Adipocyte (in vitro differentiated cells): ENCODE measurements around the gene ITGA4.

ENCODE experiments used
- DNase-seq: peaks from one replicate; pipeline ENCODE4 v3.0.0-alpha.2; 2015; ENCODE audit warnings: low read depth
- H3K27me3 ChIP-seq: replicated peaks from 2 replicates; pipeline ENCODE4 v1.7.0; 2013; ENCODE audit warnings: mild to moderate bottlenecking, low read length, moderate library complexity; ENCODE audit not compliant: control insufficient read depth, insufficient read depth
- H3K36me3 ChIP-seq: 2 replicates; pipeline ENCODE4 v1.7.0; 2013; ENCODE audit warnings: low read length, mild to moderate bottlenecking, moderate library complexity; ENCODE audit not compliant: control insufficient read depth, insufficient read depth, severe bottlenecking
- H3K4me1 ChIP-seq: 2 replicates; pipeline ENCODE4 v1.7.0; 2013; ENCODE audit warnings: mild to moderate bottlenecking, low read length, moderate library complexity; ENCODE audit not compliant: control insufficient read depth, insufficient read depth
- H3K4me3 ChIP-seq: 2 replicates; pipeline ENCODE4 v1.7.0; 2013; ENCODE audit warnings: mild to moderate bottlenecking, low read length, moderate library complexity
- H3K9ac ChIP-seq: 2 replicates; pipeline ENCODE4 v1.7.0; 2013; ENCODE audit warnings: mild to moderate bottlenecking, low read length, moderate library complexity
- H3K9me3 ChIP-seq: 2 replicates; pipeline ENCODE4 v1.7.0; 2013; ENCODE audit warnings: mild to moderate bottlenecking, low read length, moderate library complexity; ENCODE audit not compliant: control insufficient read depth

Gene ITGA4

GRCh38 chr2:181457121-181457740 is at the start of gene ITGA4:
Gene ITGA4, plus strand, starts transcription at chr2:181457386. Its CDS starts 269 bp downstream, at chr2:181457655.
- DNase-seq = peak; percentile 94
- H3K9me3 ChIP-seq = no peaks in the 10 kb centered on the region
- H3K4me3 ChIP-seq = peak within 1 kb of the TSS; percentile 89
- no peaks in the 10 kb centered on the region for H3K27me3 ChIP-seq
- no peaks in the 10 kb centered on the region for H3K36me3 ChIP-seq
- peak within 1 kb of the TSS; percentile 75 for H3K9ac ChIP-seq
- peaks cover 30% of the 10 kb centered on the region for H3K4me1 ChIP-seq

GRCh38 chr2:181408861-181409260 is 48.3 kb upstream of the ITGA4 start:
- DNase-seq = no peak
- Histone ChIP-seq H3K9ac (no peak overlapping the region), H3K9me3 (peaks cover 9% of the 10 kb centered on the region), H3K4me1 (no peaks in the 10 kb centered on the region), H3K36me3 (no peaks in the 10 kb centered on the region), H3K27me3 (no peaks in the 10 kb centered on the region), H3K4me3 (no peak overlapping the region)

- Histone ChIP-seq H3K27me3 (no peaks in the 10 kb centered on the region), H3K9ac (no peak overlapping the region), H3K4me1 (no peaks in the 10 kb centered on the region), H3K9me3 (peaks cover 22% of the 10 kb centered on the region), H3K36me3 (no peaks in the 10 kb centered on the region), H3K4me3 (no peak overlapping the region)
- DNase-seq = no peak
Measured at GRCh38 chr2:181411105-181411849, 45.9 kb upstream of the ITGA4 start.

- H3K36me3 ChIP-seq = no peaks in the 10 kb centered on the region
- no peak overlapping the region for H3K4me3 ChIP-seq
- H3K27me3 ChIP-seq = no peaks in the 10 kb centered on the region
- no peak overlapping the region for H3K9ac ChIP-seq
- peaks cover 11% of the 10 kb centered on the region for H3K9me3 ChIP-seq
- H3K4me1 ChIP-seq = no peaks in the 10 kb centered on the region
- no peak for DNase-seq
Measured at GRCh38 chr2:181419129-181419855, 37.9 kb upstream of the ITGA4 start.

GRCh38 chr2:181420259-181421130 is 36.7 kb upstream of the ITGA4 start:
- peaks cover 4% of the 10 kb centered on the region for H3K9me3 ChIP-seq
- H3K4me1 ChIP-seq = no peaks in the 10 kb centered on the region
- no peak overlapping the region for H3K4me3 ChIP-seq
- no peaks in the 10 kb centered on the region for H3K27me3 ChIP-seq
- no peaks in the 10 kb centered on the region for H3K36me3 ChIP-seq
- no peak overlapping the region for H3K9ac ChIP-seq
- no peak for DNase-seq

- no peaks in the 10 kb centered on the region for H3K9me3 ChIP-seq
- H3K4me3 ChIP-seq = no peak overlapping the region
- no peaks in the 10 kb centered on the region for H3K4me1 ChIP-seq
- DNase-seq = no peak
- H3K36me3 ChIP-seq = no peaks in the 10 kb centered on the region
- no peaks in the 10 kb centered on the region for H3K27me3 ChIP-seq
- no peak overlapping the region for H3K9ac ChIP-seq
Measured at GRCh38 chr2:181421131-181421458, 36.1 kb upstream of the ITGA4 start.

GRCh38 chr2:181421464-181421863 is 35.7 kb upstream of the ITGA4 start:
- Histone ChIP-seq H3K4me3 (no peak overlapping the region), H3K9ac (no peak overlapping the region), H3K36me3 (no peaks in the 10 kb centered on the region), H3K9me3 (no peaks in the 10 kb centered on the region), H3K4me1 (no peaks in the 10 kb centered on the region), H3K27me3 (no peaks in the 10 kb centered on the region)
- no peak for DNase-seq

GRCh38 chr2:181426672-181427071 is 30.5 kb upstream of the ITGA4 start:
- no peaks in the 10 kb centered on the region for H3K9me3 ChIP-seq
- H3K4me1 ChIP-seq = no peaks in the 10 kb centered on the region
- H3K4me3 ChIP-seq = no peak overlapping the region
- no peaks in the 10 kb centered on the region for H3K27me3 ChIP-seq
- H3K9ac ChIP-seq = no peak overlapping the region
- H3K36me3 ChIP-seq = no peaks in the 10 kb centered on the region
- DNase-seq = no peak

GRCh38 chr2:181430406-181431118 is 26.6 kb upstream of the ITGA4 start:
- no peaks in the 10 kb centered on the region for H3K27me3 ChIP-seq
- no peak for DNase-seq
- H3K4me1 ChIP-seq = no peaks in the 10 kb centered on the region
- no peak overlapping the region for H3K9ac ChIP-seq
- no peaks in the 10 kb centered on the region for H3K9me3 ChIP-seq
- no peak overlapping the region for H3K4me3 ChIP-seq
- no peaks in the 10 kb centered on the region for H3K36me3 ChIP-seq

- no peak overlapping the region for H3K9ac ChIP-seq
- H3K36me3 ChIP-seq = no peaks in the 10 kb centered on the region
- DNase-seq = no peak
Measured at GRCh38 chr2:181431674-181432073, 25.5 kb upstream of the ITGA4 start.

More at GRCh38 chr2:181431674-181432073, 25.5 kb upstream of the ITGA4 start:
- Histone ChIP-seq H3K27me3 (no peaks in the 10 kb centered on the region), H3K9me3 (no peaks in the 10 kb centered on the region), H3K4me3 (no peak overlapping the region), H3K4me1 (no peaks in the 10 kb centered on the region)
